ENCODE measurements around the gene PCCB.
"Not testable (repeated sequence)": the region's sequence is repeated elsewhere in the genome, so short reads cannot be mapped to it uniquely, and the experiment has no call there.

DNA sequence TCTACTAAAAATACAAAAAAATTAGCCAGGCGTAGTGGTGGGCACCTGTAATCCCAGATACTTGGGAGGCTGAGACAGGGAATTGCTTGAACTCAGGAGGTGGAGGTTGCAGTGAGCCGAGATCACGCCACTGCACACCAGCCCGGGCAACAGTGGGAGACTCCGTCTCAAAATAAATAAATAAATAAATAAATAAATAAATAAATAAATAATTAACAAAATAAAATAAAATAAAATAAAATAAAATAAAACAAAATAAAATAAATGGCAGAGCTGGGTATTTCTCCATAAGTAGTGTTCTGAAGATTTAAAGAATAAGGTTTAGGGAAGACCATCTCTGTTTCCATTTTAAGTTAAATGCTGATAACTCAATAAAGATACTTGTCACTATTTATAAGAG, 125.7 kb downstream of the PCCB start:
- not testable (repeated sequence) for TF ChIP-seq CTCF (IDR thresholded peaks at IDR 0.05; ENCODE audit: poor library complexity, severe bottlenecking); RAD21 (conservative IDR thresholded peaks at IDR 0.05); POLR2AphosphoS5 (IDR thresholded peaks at IDR 0.05); SMC3 (conservative IDR thresholded peaks at IDR 0.05; ENCODE audit: poor library complexity); EZH2 (IDR thresholded peaks at IDR 0.05; ENCODE audit: borderline replicate concordance, insufficient read depth, low read length, poor library complexity, severe bottlenecking)
